Esophagus squamous epithelium (tissue), 5 donors: ENCODE data around the gene WDR37. TPM values are rescaled to one million over a fixed set of nuclear protein-coding genes. Genes with fewer than 3 reads are reported as not detected.
A peak's percentile ranks its signal among the peaks of the same experiment; 100 is the strongest.

Experiments used
- DNase-seq: peaks from one replicate; lab custom pipeline; 2025; lab: John Stamatoyannopoulos, UW
- H3K27ac ChIP-seq, 4 donors: fragments of 200-600 bp; sonication (generic); one replicate each; pipeline ENCODE4 v1.5.1; 2016 to 2019; ENCODE audit warnings: mild to moderate bottlenecking in 1 of 4
- H3K27me3 ChIP-seq, 4 donors: fragments of 200-600 bp; sonication (generic); 1 replicate in 3 of 4; 2 replicates in 1 of 4; pipeline versions ENCODE4 v1.5.1 to v1.6.0; 2017 to 2021; ENCODE audit warnings: antibody characterized with exemption in 1 of 4
- H3K36me3 ChIP-seq, 3 donors: fragments of 200-600 bp; sonication (generic); one replicate each; pipeline ENCODE4 v1.5.1; 2016 to 2019
- H3K4me1 ChIP-seq, 3 donors: fragments of 200-600 bp; sonication (generic); one replicate each; pipeline ENCODE4 v1.5.1; 2017 to 2019
- H3K4me3 ChIP-seq, 4 donors: fragments of 200-600 bp; sonication (generic); 1 replicate in 3 of 4; 2 replicates in 1 of 4; pipeline ENCODE4 v1.5.1; 2016 to 2019; ENCODE audit warnings: mild to moderate bottlenecking in 2 of 4, moderate library complexity in 1 of 4
- H3K9me3 ChIP-seq, 3 donors: fragments of 200-600 bp; sonication (generic); one replicate each; pipeline ENCODE4 v1.5.1; 2016 to 2019
- CTCF ChIP-seq, 6 experiments: fragments of 450-650 bp in 4 of 6; fragments of 200-600 bp in 2 of 6; sonication (generic) in 2 of 6; IDR thresholded peaks; one replicate each; pipeline ENCODE4 v1.5.1; 2016 to 2019; ENCODE audit warnings: antibody characterized with exemption in 6 of 6, mild to moderate bottlenecking in 4 of 6, moderate library complexity in 4 of 6
- POLR2A ChIP-seq, 4 donors: fragments of 450-650 bp; IDR thresholded peaks; one replicate each; pipeline ENCODE4 v1.6.1; 2017; ENCODE audit warnings: antibody characterized with exemption in 4 of 4, mild to moderate bottlenecking in 4 of 4, moderate library complexity in 3 of 4
- WGBS, 2 donors: methylation state at CpG; one replicate each; pipeline ENCODE4 v1.1.5; 2018; 5-methylcytosine and 5-hydroxymethylcytosine counted together
- intact Hi-C: fragments of 100-400 bp; cut with DNase I; formaldehyde crosslinking; loops from one replicate; pipeline ENCODE4 v1.15.0; 2022
- total RNA-seq, 4 donors: library from RNA; depleted of rRNA; stranded (reverse); fragments of >200 nt; gene quantifications; one replicate each; pipeline ENCODE4 v1.1.0, GENCODE V29; 2016
- donor health status: DM: yes; HTN: yes; CAD: no.

Gene WDR37
- total RNA-seq, 4 donors from 2014 or later, result 7.5 to 17.2 (median 11.3) TPM

DNA sequence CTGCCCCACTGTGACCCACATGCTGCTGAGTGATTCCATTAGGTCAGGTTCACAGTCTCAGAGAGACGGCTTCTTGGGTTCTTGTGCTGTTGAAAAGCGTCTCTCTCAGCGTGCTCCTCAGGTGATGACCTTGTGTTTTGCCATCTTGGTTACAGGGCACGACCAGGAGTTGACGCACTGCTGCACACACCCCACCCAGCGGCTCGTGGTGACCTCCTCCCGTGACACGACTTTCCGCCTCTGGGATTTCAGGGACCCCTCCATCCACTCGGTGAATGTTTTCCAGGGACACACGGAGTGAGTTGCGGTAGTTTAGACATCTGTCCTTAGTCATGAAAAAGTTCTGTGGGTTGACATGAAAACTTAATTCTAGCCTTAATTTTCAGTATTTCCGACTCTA is 48.8 kb downstream of the WDR37 start:
- WGBS, 2 donors, result 93 to 95% methylated on average over 12 to 14 of the region's 14 CpGs
- no peaks in the 10 kb centered on the region for H3K27me3 ChIP-seq
- no peak overlapping the region for H3K4me3 ChIP-seq
- H3K4me1 ChIP-seq, result peaks cover 0 to 5% (median 3%) of the 10 kb centered on the region in 3 donors
- intact Hi-C loops, result no loop called here
- no peak overlapping the region for H3K27ac ChIP-seq
- H3K9me3 ChIP-seq, result no peaks in the 10 kb centered on the region
- peaks cover 22 to 100% (median 25%) of the 10 kb centered on the region in 3 donors for H3K36me3 ChIP-seq
- no peak for DNase-seq
- TF ChIP-seq CTCF (IDR thresholded peaks at IDR 0.05), result no peak
- TF ChIP-seq POLR2A (IDR thresholded peaks at IDR 0.05), result no peak

DNA sequence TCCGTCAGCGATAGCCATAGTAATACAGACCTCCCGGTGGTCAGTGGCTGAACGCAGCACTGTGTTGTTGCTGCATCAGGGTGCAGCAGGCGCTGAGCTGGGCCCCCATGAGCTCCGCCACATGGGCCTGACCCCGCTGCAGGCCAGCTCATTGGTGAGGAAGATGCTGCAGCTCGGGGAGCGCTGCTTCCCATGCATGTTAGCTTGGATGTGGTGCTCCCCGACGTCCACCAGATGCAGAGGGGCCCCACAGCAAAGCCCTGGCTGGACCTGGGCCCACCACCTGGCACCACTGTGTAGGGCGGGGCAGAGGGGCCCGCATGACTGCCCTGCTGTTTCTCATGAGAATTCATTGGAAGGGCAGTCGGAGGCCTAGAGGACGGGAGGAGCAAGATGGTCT is 50.8 kb downstream of the WDR37 start:
- Histone ChIP-seq H3K4me1 (peaks cover 0 to 13% (median 11%) of the 10 kb centered on the region in 3 donors), H3K27me3 (no peaks in the 10 kb centered on the region), H3K36me3 (peaks cover 16 to 100% (median 25%) of the 10 kb centered on the region in 3 donors), H3K4me3 (no peak overlapping the region), H3K27ac (no peak overlapping the region), H3K9me3 (no peaks in the 10 kb centered on the region)
- TF ChIP-seq POLR2A (IDR thresholded peaks at IDR 0.05), result no peak
- DNase-seq, result no peak
- intact Hi-C loops, result no loop called here
- WGBS, 2 donors, result 73 to 100% methylated on average over 2 to 5 of the region's 15 CpGs

DNA sequence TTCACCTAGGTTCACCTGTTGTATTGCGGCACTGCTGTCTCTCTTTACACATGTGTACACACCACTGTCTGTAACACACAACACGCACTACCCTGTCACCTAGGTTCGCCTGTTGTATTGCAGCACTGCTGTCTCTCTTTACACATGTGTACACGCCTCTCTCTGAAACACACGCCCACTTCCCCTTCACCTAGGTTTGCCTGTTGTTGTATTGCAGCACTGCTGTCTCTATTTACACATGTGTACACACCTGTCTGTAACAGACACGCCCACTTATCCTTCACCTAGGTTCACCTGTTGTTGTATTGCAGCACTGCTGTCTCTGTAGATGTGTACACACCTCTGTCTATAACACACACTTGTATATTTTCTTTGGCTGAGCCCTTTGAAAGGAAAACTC is 51.5 kb downstream of the WDR37 start:
- intact Hi-C loops, result no loop called here
- no peak for TF ChIP-seq CTCF (IDR thresholded peaks at IDR 0.05)
- TF ChIP-seq POLR2A (IDR thresholded peaks at IDR 0.05), result no peak
- peaks cover 0 to 13% (median 11%) of the 10 kb centered on the region in 3 donors for H3K4me1 ChIP-seq
- no peaks in the 10 kb centered on the region for H3K27me3 ChIP-seq
- H3K9me3 ChIP-seq, result no peaks in the 10 kb centered on the region
- WGBS, 2 donors, result 83 to 85% methylated on average over 6 of the region's 6 CpGs
- H3K36me3 ChIP-seq, result peaks cover 21 to 100% (median 31%) of the 10 kb centered on the region in 3 donors
- no peak overlapping the region for H3K27ac ChIP-seq
- no peak overlapping the region for H3K4me3 ChIP-seq
- no peak for DNase-seq

GRCh38 chr10:1109795-1110673 is 53.8 kb downstream of the WDR37 start:
- no peaks in the 10 kb centered on the region for H3K9me3 ChIP-seq
- H3K36me3 ChIP-seq, result peaks cover 20 to 100% (median 24%) of the 10 kb centered on the region in 3 donors
- 54 to 58% methylated on average over 28 to 31 of the region's 32 CpGs for WGBS, 2 donors
- H3K4me3 ChIP-seq, result peak overlapping the region in 1 of 4 donors; percentile 27
- TF ChIP-seq CTCF (IDR thresholded peaks at IDR 0.05) (peak; percentile 39 to 84 (median 65)), POLR2A (IDR thresholded peaks at IDR 0.05) (no peak)
- H3K27ac ChIP-seq, result peak overlapping the region; percentile 59 to 81 (median 74)
- no peaks in the 10 kb centered on the region for H3K27me3 ChIP-seq
- DNase-seq, result no peak
- intact Hi-C loops, result no loop called here
- H3K4me1 ChIP-seq, result peaks cover 0 to 13% (median 11%) of the 10 kb centered on the region in 3 donors

GRCh38 chr10:1110674-1111119 is 54.5 kb downstream of the WDR37 start:
- TF ChIP-seq POLR2A (IDR thresholded peaks at IDR 0.05), result no peak
- no peak for TF ChIP-seq CTCF (IDR thresholded peaks at IDR 0.05)
- peaks cover 0 to 13% (median 11%) of the 10 kb centered on the region in 3 donors for H3K4me1 ChIP-seq
- peak overlapping the region; percentile 59 to 81 (median 74) for H3K27ac ChIP-seq
- H3K9me3 ChIP-seq, result no peaks in the 10 kb centered on the region
- intact Hi-C loops, result no loop called here
- peak overlapping the region in 1 of 4 donors; percentile 27 for H3K4me3 ChIP-seq
- 40 to 58% methylated on average over 1 to 4 of the region's 12 CpGs for WGBS, 2 donors
- no peak for DNase-seq
- H3K27me3 ChIP-seq, result no peaks in the 10 kb centered on the region
- H3K36me3 ChIP-seq, result peaks cover 13 to 100% (median 26%) of the 10 kb centered on the region in 3 donors
